H1 (cell line): ENCODE results near the gene XPOT. TPM values are rescaled to one million over a fixed set of nuclear protein-coding genes. Genes with fewer than 3 reads are reported as not detected.

Experiments
- CHD2 ChIP-seq: IDR thresholded peaks from 2 replicates; pipeline ENCODE4 v1.6.1; 2012; ENCODE audit warnings: low read length, improper control_type of control experiment
- GABPA ChIP-seq: IDR thresholded peaks from 2 replicates; pipeline ENCODE4 v1.6.1; 2011; ENCODE audit warnings: mild to moderate bottlenecking, low read length, moderate library complexity, borderline replicate concordance; ENCODE audit not compliant: insufficient read depth
- RAD21 ChIP-seq, 2 experiments: IDR thresholded peaks in 1 of 2; conservative IDR thresholded peaks in 1 of 2; 2 replicates each; pipeline ENCODE4 v1.6.1; 2011; ENCODE audit warnings: low read depth in 2 of 2, low read length in 2 of 2, improper control_type of control experiment in 1 of 2, inconsistent platforms in 1 of 2, mild to moderate bottlenecking in 1 of 2, moderate library complexity in 1 of 2
- SP4 ChIP-seq: IDR thresholded peaks from 2 replicates; pipeline ENCODE4 v1.6.1; 2012; ENCODE audit warnings: low read length, inconsistent platforms
- polyA plus RNA-seq, 7 experiments: library from polyadenylated mRNA; depleted of rRNA in 3 of 7; stranded (reverse) in 5 of 7; unstranded in 2 of 7; fragments of >200 nt in 5 of 7; fragments of 200-250 nt in 2 of 7; gene quantifications; 1 replicate in 5 of 7; 2 replicates in 1 of 7; 4 replicates in 1 of 7; pipeline versions ENCODE4 v1.2.1 to v1.2.3, GENCODE V29; 2011 to 2013; ENCODE audit warnings: missing spikeins in 2 of 7, mixed read lengths in 2 of 7
- total RNA-seq: library from RNA; stranded (reverse); fragmentation: NEBNext Ultra II Directional; extraction: Animal tissue kit (Norgen Biotek cat#: 25700); gene quantifications from 2 replicates; pipeline ENCODE4 v1.2.1, GENCODE V29; 2021
- TF ChIP-seq, protein P1 (sequence below): IDR thresholded peaks from 2 replicates; pipeline ENCODE4 v1.6.1; 2012; ENCODE audit warnings: inconsistent platforms

XPOT gene
- total and polyA plus RNA-seq, 2 of the 8 experiments (the other 6 are each of a cell fraction or from before 2014, with no cell fraction given), result 38.8 to 176 TPM

- TF ChIP-seq RAD21 (IDR thresholded peaks at IDR 0.05 in 1 of 2, conservative IDR thresholded peaks at IDR 0.05 in 1 of 2; ENCODE audit: low read depth in 2 of 2, low read length in 2 of 2), result no peak
- no peak for TF ChIP-seq CHD2
- TF ChIP-seq SP4, result no peak
- TF ChIP-seq, protein P1, sequence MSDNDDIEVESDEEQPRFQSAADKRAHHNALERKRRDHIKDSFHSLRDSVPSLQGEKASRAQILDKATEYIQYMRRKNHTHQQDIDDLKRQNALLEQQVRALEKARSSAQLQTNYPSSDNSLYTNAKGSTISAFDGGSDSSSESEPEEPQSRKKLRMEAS, result no peak
- TF ChIP-seq GABPA, result no peak
Measured at GRCh38 chr12:64469455-64470142, 65.4 kb downstream of the XPOT start (continued).
